ENCODE data around the gene PTPRN2. TPM values are rescaled to one million over a fixed set of nuclear protein-coding genes. Genes with fewer than 3 reads are reported as not detected.

The PTPRN2 gene
- total and polyA plus RNA-seq, 4 experiments from 2014 or later = 1.7 to 2.6 (median 1.9) TPM

GRCh38 chr7:157690833-157691585 lies 896.6 kb downstream of the PTPRN2 start:
- no peaks in the 10 kb centered on the region for H3K36me3 Mint-ChIP-seq
- no peak for DNase-seq
- H3K9me3 Mint-ChIP-seq = peaks cover 0 to 4% (median 3%) of the 10 kb centered on the region in 8 donors
- CTCF ChIA-PET (ENCODE audit: partially characterized antibody) = interaction anchor here (1.1 kb wide), 1 partner anchor 258 kb away, joined by 3 read pairs; no protein-coding TSS in a partner anchor
- no peaks in the 10 kb centered on the region for H3K36me3 ChIP-seq (ENCODE audit: insufficient read depth, low read length)
- H3K4me3 ChIP-seq (ENCODE audit: low read length in 2 of 2) = no peak overlapping the region
- no peak overlapping the region for H3K27ac Mint-ChIP-seq
- no peaks in the 10 kb centered on the region for H3K9me3 ChIP-seq (ENCODE audit: control insufficient read depth in 1 of 2, low read length in 2 of 2)
- H3K27me3 Mint-ChIP-seq = peaks cover 39 to 42% of the 10 kb centered on the region in 2 donors
- H3K4me3 Mint-ChIP-seq = peak overlapping the region; percentile 65 to 84 (median 76)
- H3K4me1 Mint-ChIP-seq = peaks cover 14 to 30% (median 23%) of the 10 kb centered on the region in 4 donors
- peaks cover 31% of the 10 kb centered on the region for H3K27me3 ChIP-seq (ENCODE audit: insufficient read depth, low read length)
- intact Hi-C loops (cut with micrococcal nuclease) = no loop called here
- peaks cover 30% of the 10 kb centered on the region for H3K4me1 ChIP-seq (ENCODE audit: insufficient read depth, low read length)
- no peak overlapping the region for H3K27ac ChIP-seq (ENCODE audit: low read depth, low read length)
- POLR2A ChIA-PET (ENCODE audit: partially characterized antibody) = interaction anchor here (1.1 to 1.5 kb wide), 2 partner anchors 64 to 68 kb away, joined by 3 to 6 read pairs; no protein-coding TSS in a partner anchor

DNA sequence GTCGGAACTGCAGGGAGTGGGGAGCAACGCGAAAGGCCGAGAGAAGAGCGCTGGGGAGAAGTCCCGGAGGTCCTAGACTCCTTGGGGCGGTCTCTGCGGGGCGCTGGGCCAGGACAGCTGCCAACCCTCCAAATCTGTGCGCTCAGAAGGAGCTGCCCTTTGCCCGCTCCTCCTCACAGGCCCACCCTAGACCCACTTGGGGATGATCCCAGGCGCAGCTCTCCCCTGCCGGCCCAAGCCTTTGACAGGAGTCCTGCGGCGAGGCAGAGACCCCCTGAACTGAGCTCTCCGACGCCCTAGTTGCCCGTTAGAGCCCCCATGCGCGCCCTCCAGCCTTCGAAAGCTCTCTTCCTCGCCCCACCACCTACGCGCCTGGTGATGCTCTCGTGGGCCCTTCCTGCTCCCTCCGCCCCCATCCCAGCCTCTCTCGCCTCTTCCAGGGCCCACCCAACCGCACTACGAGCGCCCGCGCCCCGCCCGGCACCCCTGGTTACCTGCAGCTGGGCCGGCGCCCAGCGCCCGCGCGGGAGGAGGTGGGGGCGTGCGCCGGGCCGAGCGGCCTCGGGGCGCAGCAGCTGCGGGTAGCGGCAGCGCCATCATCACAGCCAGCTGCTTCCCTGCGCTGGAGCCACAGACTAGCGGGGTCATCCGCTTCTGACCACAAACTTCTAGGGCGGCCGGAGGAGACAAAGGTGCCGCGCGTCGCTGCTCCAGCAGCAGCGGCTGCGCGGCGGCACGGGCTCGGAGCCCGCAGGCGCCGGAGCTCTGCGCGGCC lies 897.4 kb downstream of the PTPRN2 start:
- POLR2A ChIA-PET (ENCODE audit: partially characterized antibody) = interaction anchor here (1.5 kb wide), 1 partner anchor 64 kb away, joined by 6 read pairs; no protein-coding TSS in a partner anchor
- no peaks in the 10 kb centered on the region for H3K9me3 Mint-ChIP-seq
- Histone ChIP-seq H3K27me3 (ENCODE audit: insufficient read depth, low read length) (peaks cover 32% of the 10 kb centered on the region), H3K4me3 (ENCODE audit: low read length in 2 of 2) (no peak overlapping the region), H3K36me3 (ENCODE audit: insufficient read depth, low read length) (no peaks in the 10 kb centered on the region), H3K9me3 (ENCODE audit: control insufficient read depth in 1 of 2, low read length in 2 of 2) (no peaks in the 10 kb centered on the region), H3K27ac (ENCODE audit: low read depth, low read length) (no peak overlapping the region), H3K4me1 (ENCODE audit: insufficient read depth, low read length) (peaks cover 33% of the 10 kb centered on the region)
- no peak for DNase-seq
- no peaks in the 10 kb centered on the region for H3K36me3 Mint-ChIP-seq
- CTCF ChIA-PET (ENCODE audit: partially characterized antibody) = interaction anchor here (1.1 kb wide), 1 partner anchor 258 kb away, joined by 3 read pairs; no protein-coding TSS in a partner anchor
- intact Hi-C loops (cut with micrococcal nuclease) = no loop called here
- H3K27ac Mint-ChIP-seq = no peak overlapping the region
- H3K27me3 Mint-ChIP-seq = peaks cover 38 to 40% of the 10 kb centered on the region in 2 donors
- peak overlapping the region; percentile 58 to 81 (median 76) for H3K4me3 Mint-ChIP-seq
- H3K4me1 Mint-ChIP-seq = peaks cover 14 to 30% (median 23%) of the 10 kb centered on the region in 4 donors

GRCh38 chr7:157689269-157690057 lies 898.2 kb downstream of the PTPRN2 start:
- Histone ChIP-seq H3K27ac (ENCODE audit: low read depth, low read length) (no peak overlapping the region), H3K4me1 (ENCODE audit: insufficient read depth, low read length) (peaks cover 33% of the 10 kb centered on the region), H3K4me3 (ENCODE audit: low read length in 2 of 2) (no peak overlapping the region), H3K36me3 (ENCODE audit: insufficient read depth, low read length) (no peaks in the 10 kb centered on the region), H3K27me3 (ENCODE audit: insufficient read depth, low read length) (peaks cover 32% of the 10 kb centered on the region), H3K9me3 (ENCODE audit: control insufficient read depth in 1 of 2, low read length in 2 of 2) (no peaks in the 10 kb centered on the region)
- CTCF ChIA-PET (ENCODE audit: partially characterized antibody) = no interaction called here
- Mint-ChIP-seq H3K27me3 (peaks cover 36 to 39% of the 10 kb centered on the region in 2 donors), H3K4me1 (peaks cover 14 to 30% (median 23%) of the 10 kb centered on the region in 4 donors), H3K4me3 (peak overlapping the region in 7 of 8 donors; percentile 10 to 81 (median 54)), H3K27ac (no peak overlapping the region), H3K36me3 (no peaks in the 10 kb centered on the region), H3K9me3 (no peaks in the 10 kb centered on the region)
- intact Hi-C loops (cut with micrococcal nuclease) = loop anchor here (5.0 to 10.0 kb wide), 3 partner anchors 62 to 255 kb away; no protein-coding TSS in a partner anchor
- POLR2A ChIA-PET (ENCODE audit: partially characterized antibody) = interaction anchor here (1.5 kb wide), 1 partner anchor 63 kb away, joined by 6 read pairs; no protein-coding TSS in a partner anchor
- DNase-seq = no peak

DNA sequence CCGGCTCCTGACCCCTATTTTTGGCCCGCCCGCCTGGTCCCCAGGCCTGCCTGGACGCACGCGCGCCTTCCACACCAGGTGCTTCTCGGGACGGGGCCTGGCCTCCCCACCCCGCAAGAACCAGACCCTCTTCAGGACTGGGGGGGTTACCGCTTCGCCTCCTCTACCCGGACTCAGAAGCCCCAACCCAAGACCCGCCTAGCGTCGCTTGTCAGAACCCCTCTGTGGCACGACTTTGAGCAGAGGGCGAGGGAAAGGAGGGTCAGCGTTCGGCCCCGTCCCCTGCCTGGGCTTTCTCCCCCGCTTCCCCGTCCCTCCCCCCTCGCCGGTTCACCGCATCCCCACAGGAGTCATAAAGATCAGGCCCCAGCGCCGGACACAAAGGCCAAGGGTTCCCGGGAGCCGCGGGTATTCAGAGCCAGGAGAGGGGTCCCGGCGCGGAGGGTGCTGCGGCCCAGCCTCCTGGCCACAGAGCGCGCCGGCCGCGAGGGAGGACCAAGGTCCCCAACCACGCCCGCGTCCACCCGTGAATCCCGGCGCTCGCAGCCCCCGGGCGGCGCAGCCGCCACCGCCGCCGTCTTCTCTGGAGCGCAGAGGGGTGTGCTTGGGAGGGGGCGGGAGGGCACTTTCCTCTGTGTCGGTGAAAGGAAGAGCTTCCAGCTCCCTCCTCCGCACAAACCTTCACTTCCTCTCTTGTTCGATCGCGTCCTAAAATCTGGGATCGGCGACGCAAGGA lies 898.9 kb downstream of the PTPRN2 start:
- Mint-ChIP-seq H3K4me1 (peaks cover 10 to 30% (median 22%) of the 10 kb centered on the region in 4 donors), H3K9me3 (no peaks in the 10 kb centered on the region), H3K4me3 (peak overlapping the region in 5 of 8 donors; percentile 27 to 50 (median 36)), H3K36me3 (no peaks in the 10 kb centered on the region), H3K27ac (no peak overlapping the region), H3K27me3 (peaks cover 35 to 37% of the 10 kb centered on the region in 2 donors)
- Histone ChIP-seq H3K4me3 (ENCODE audit: low read length in 2 of 2) (no peak overlapping the region), H3K9me3 (ENCODE audit: control insufficient read depth in 1 of 2, low read length in 2 of 2) (no peaks in the 10 kb centered on the region), H3K4me1 (ENCODE audit: insufficient read depth, low read length) (peaks cover 33% of the 10 kb centered on the region), H3K36me3 (ENCODE audit: insufficient read depth, low read length) (no peaks in the 10 kb centered on the region), H3K27ac (ENCODE audit: low read depth, low read length) (no peak overlapping the region), H3K27me3 (ENCODE audit: insufficient read depth, low read length) (peaks cover 37% of the 10 kb centered on the region)
- ChIA-PET CTCF (ENCODE audit: partially characterized antibody) (no interaction called here), POLR2A (ENCODE audit: partially characterized antibody) (no interaction called here)
- no peak for DNase-seq
- intact Hi-C loops (cut with micrococcal nuclease) = loop anchor here (5.0 to 10.0 kb wide), 3 partner anchors 61 to 254 kb away; no protein-coding TSS in a partner anchor

GRCh38 chr7:157687845-157688532 lies 899.6 kb downstream of the PTPRN2 start:
- CTCF ChIA-PET (ENCODE audit: partially characterized antibody) = no interaction called here
- no peak overlapping the region for H3K4me3 ChIP-seq (ENCODE audit: low read length in 2 of 2)
- POLR2A ChIA-PET (ENCODE audit: partially characterized antibody) = no interaction called here
- Mint-ChIP-seq H3K9me3 (no peaks in the 10 kb centered on the region), H3K4me1 (peaks cover 12 to 35% (median 27%) of the 10 kb centered on the region in 4 donors), H3K27ac (no peak overlapping the region), H3K27me3 (peaks cover 41 to 44% of the 10 kb centered on the region in 2 donors), H3K36me3 (no peaks in the 10 kb centered on the region), H3K4me3 (peak overlapping the region in 5 of 8 donors; percentile 27 to 50 (median 43))
- H3K4me1 ChIP-seq (ENCODE audit: insufficient read depth, low read length) = peaks cover 33% of the 10 kb centered on the region
- DNase-seq = no peak
- no peaks in the 10 kb centered on the region for H3K36me3 ChIP-seq (ENCODE audit: insufficient read depth, low read length)
- no peaks in the 10 kb centered on the region for H3K9me3 ChIP-seq (ENCODE audit: control insufficient read depth in 1 of 2, low read length in 2 of 2)
- intact Hi-C loops (cut with micrococcal nuclease) = loop anchor here (5.0 to 10.0 kb wide), 3 partner anchors 61 to 253 kb away; no protein-coding TSS in a partner anchor
- H3K27me3 ChIP-seq (ENCODE audit: insufficient read depth, low read length) = peaks cover 44% of the 10 kb centered on the region
- no peak overlapping the region for H3K27ac ChIP-seq (ENCODE audit: low read depth, low read length)

GRCh38 chr7:157687158-157687557 lies 900.5 kb downstream of the PTPRN2 start:
- H3K4me1 Mint-ChIP-seq = peaks cover 17 to 43% (median 28%) of the 10 kb centered on the region in 4 donors
- ChIA-PET POLR2A (ENCODE audit: partially characterized antibody) (no interaction called here), CTCF (ENCODE audit: partially characterized antibody) (no interaction called here)

More at GRCh38 chr7:157687158-157687557, 900.5 kb downstream of the PTPRN2 start:
- Histone ChIP-seq H3K4me1 (ENCODE audit: insufficient read depth, low read length) (peaks cover 30% of the 10 kb centered on the region), H3K27me3 (ENCODE audit: insufficient read depth, low read length) (peaks cover 51% of the 10 kb centered on the region), H3K9me3 (ENCODE audit: control insufficient read depth in 1 of 2, low read length in 2 of 2) (no peaks in the 10 kb centered on the region), H3K4me3 (ENCODE audit: low read length in 2 of 2) (no peak overlapping the region), H3K27ac (ENCODE audit: low read depth, low read length) (no peak overlapping the region), H3K36me3 (ENCODE audit: insufficient read depth, low read length) (no peaks in the 10 kb centered on the region)
- Mint-ChIP-seq H3K36me3 (peaks cover 0 to 2% of the 10 kb centered on the region in 2 donors), H3K9me3 (no peaks in the 10 kb centered on the region), H3K27me3 (peaks cover 47 to 49% of the 10 kb centered on the region in 2 donors), H3K27ac (peak overlapping the region in 1 of 7 donors; percentile 16), H3K4me3 (peak overlapping the region in 1 of 8 donors; percentile 37)
- intact Hi-C loops (cut with micrococcal nuclease) = loop anchor here (5.0 to 10.0 kb wide), 3 partner anchors 60 to 252 kb away; no protein-coding TSS in a partner anchor
- no peak for DNase-seq

Data from CD4-positive, alpha-beta memory T cell (primary cell).